SU-DHL-6 (cell line): ENCODE data around the gene TREM2.

Experiments
- EZH2phosphoT487 ChIP-seq: fragments of 200-600 bp; sonication (generic), shearing (Covaris generic); conservative IDR thresholded peaks from 2 replicates; pipeline ENCODE4 v1.6.1; 2018; ENCODE audit warnings: mild to moderate bottlenecking, antibody characterized with exemption, low read length, moderate library complexity, mixed read lengths
- TF ChIP-seq, protein P1 (sequence below): fragments of 200-600 bp; sonication (generic); IDR thresholded peaks from one replicate; pipeline ENCODE4 v1.5.1; 2017; ENCODE audit warnings: antibody characterized with exemption, mild to moderate bottlenecking, low read length, moderate library complexity; ENCODE audit not compliant: insufficient read depth, poor library complexity, severe bottlenecking

GRCh38 chr6:41147917-41148316 is 15.0 kb downstream of the TREM2 start:
- TF ChIP-seq, protein P1, sequence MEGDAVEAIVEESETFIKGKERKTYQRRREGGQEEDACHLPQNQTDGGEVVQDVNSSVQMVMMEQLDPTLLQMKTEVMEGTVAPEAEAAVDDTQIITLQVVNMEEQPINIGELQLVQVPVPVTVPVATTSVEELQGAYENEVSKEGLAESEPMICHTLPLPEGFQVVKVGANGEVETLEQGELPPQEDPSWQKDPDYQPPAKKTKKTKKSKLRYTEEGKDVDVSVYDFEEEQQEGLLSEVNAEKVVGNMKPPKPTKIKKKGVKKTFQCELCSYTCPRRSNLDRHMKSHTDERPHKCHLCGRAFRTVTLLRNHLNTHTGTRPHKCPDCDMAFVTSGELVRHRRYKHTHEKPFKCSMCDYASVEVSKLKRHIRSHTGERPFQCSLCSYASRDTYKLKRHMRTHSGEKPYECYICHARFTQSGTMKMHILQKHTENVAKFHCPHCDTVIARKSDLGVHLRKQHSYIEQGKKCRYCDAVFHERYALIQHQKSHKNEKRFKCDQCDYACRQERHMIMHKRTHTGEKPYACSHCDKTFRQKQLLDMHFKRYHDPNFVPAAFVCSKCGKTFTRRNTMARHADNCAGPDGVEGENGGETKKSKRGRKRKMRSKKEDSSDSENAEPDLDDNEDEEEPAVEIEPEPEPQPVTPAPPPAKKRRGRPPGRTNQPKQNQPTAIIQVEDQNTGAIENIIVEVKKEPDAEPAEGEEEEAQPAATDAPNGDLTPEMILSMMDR: no peak
- no peak for TF ChIP-seq EZH2phosphoT487
